Tibial artery (tissue), 4 donors: ENCODE measurements around the gene HRH3.
A peak's percentile ranks its signal among the peaks of the same experiment; 100 is the strongest.

Source experiments
- DNase-seq, 2 donors: peaks; one replicate each; pipeline ENCODE4 v3.0.0-alpha.2; 2019
- H3K27ac ChIP-seq, 2 donors: fragments of 200-600 bp; sonication (generic) in 1 of 2; 1 replicate in 1 of 2; 2 replicates in 1 of 2; pipeline ENCODE4 v1.5.1; 2018 to 2019; ENCODE audit warnings: mild to moderate bottlenecking in 1 of 2
- H3K27me3 ChIP-seq, 2 donors: fragments of 200-600 bp; sonication (generic) in 1 of 2; one replicate each; pipeline versions ENCODE4 v1.5.1 to v1.6.0; 2016 to 2019
- H3K36me3 ChIP-seq, 3 donors: fragments of 200-600 bp; sonication (generic) in 2 of 3; one replicate each; pipeline ENCODE4 v1.5.1; 2016 to 2019; ENCODE audit warnings: mild to moderate bottlenecking in 2 of 3
- H3K4me1 ChIP-seq, 4 donors: fragments of 200-600 bp; sonication (generic) in 2 of 4; 1 replicate in 3 of 4; 2 replicates in 1 of 4; pipeline ENCODE4 v1.5.1; 2016 to 2019
- H3K4me3 ChIP-seq, 2 donors: fragments of 200-600 bp; sonication (generic) in 1 of 2; 1 replicate in 1 of 2; 2 replicates in 1 of 2; pipeline ENCODE4 v1.5.1; 2018 to 2019; ENCODE audit warnings: mild to moderate bottlenecking in 2 of 2
- H3K9me3 ChIP-seq, 3 donors: fragments of 200-600 bp; sonication (generic) in 1 of 3; one replicate each; pipeline ENCODE4 v1.5.1; 2016 to 2019
- CTCF ChIP-seq, 2 experiments: fragments of 200-600 bp in 1 of 2; fragments of 450-650 bp in 1 of 2; IDR thresholded peaks; one replicate each; pipeline ENCODE4 v1.5.1; 2017 to 2019; ENCODE audit warnings: antibody characterized with exemption in 2 of 2, mild to moderate bottlenecking in 1 of 2, moderate library complexity in 1 of 2
- intact Hi-C: fragments of 100-400 bp; cut with DNase I; formaldehyde crosslinking; loops from one replicate; pipeline ENCODE4 v1.15.0; 2023; ENCODE audit warnings: low total_unique reads

HRH3 gene

DNA sequence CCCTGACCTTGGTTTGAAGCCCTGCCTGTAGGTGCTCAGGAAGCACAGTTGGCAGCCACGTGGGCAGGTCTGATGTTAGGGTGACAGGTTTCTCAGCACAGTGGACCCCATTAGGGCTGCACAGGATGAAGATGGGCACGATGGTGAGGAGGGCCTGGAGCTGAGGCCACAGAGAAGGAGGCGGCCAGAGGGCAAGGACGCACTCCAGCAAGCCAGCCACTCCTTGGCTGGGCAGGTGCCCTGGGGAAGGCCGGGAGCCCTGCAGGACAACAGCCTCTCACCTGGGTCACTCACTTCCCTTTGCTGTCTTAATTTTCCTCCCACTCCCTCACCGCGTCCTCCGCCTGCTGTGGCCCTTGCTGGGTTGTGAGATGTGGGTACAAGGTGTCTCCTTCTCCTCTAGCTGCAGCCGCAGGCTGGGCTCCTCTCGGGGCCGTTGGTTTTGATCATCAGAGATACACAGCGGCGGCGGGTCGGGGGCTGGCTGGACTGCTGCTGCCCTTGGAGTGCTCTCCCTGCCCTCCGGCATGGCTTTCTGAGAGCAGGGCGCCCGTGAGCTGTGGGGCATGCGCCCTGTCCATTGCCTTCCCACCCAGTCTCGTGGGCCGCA lies 23.9 kb upstream of the HRH3 start:
- H3K27ac ChIP-seq: no peak overlapping the region

DNA sequence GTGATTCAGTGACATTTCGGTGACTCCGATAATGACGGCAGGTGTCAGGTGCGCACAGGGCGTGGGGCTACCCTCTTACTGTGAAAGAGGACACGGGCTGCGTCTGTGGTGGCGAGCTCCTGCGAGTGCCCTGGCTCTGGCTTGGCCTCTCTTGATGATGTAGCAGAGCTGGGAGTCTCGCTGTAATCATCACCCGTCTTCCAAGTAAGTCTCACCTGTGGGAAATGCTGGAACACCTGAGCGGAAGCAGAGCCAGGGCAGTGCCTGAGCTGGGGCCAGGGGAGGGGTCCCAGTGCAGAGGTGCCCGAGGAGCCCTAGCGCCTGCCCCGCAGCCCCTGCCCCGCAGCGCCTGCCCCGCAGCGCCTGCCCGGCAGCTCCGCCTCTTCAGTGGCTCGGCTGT lies 23.0 kb upstream of the HRH3 start:
- intact Hi-C loops: no loop called here
- H3K4me3 ChIP-seq: no peak overlapping the region
- no peak overlapping the region for H3K27ac ChIP-seq
- H3K4me1 ChIP-seq: peaks cover 0 to 37% (median 16%) of the 10 kb centered on the region in 4 donors
- H3K36me3 ChIP-seq: peaks cover 0 to 20% (median 6%) of the 10 kb centered on the region in 3 donors
- TF ChIP-seq CTCF (IDR thresholded peaks at IDR 0.05): no peak
- H3K9me3 ChIP-seq: no peaks in the 10 kb centered on the region
- no peak for DNase-seq
- no peaks in the 10 kb centered on the region for H3K27me3 ChIP-seq

More for the DNA sequence above, 23.9 kb upstream of the HRH3 start:
- no peak for DNase-seq
- Histone ChIP-seq H3K4me3 (no peak overlapping the region), H3K36me3 (peaks cover 0 to 20% (median 6%) of the 10 kb centered on the region in 3 donors), H3K9me3 (no peaks in the 10 kb centered on the region), H3K27me3 (no peaks in the 10 kb centered on the region), H3K4me1 (peaks cover 0 to 34% (median 15%) of the 10 kb centered on the region in 4 donors)
- intact Hi-C loops: loop anchor here (2.0 kb wide), 1 partner anchor 143 kb away; the partner anchor contains the start of gene RPS21
- no peak for TF ChIP-seq CTCF (IDR thresholded peaks at IDR 0.05)

DNA sequence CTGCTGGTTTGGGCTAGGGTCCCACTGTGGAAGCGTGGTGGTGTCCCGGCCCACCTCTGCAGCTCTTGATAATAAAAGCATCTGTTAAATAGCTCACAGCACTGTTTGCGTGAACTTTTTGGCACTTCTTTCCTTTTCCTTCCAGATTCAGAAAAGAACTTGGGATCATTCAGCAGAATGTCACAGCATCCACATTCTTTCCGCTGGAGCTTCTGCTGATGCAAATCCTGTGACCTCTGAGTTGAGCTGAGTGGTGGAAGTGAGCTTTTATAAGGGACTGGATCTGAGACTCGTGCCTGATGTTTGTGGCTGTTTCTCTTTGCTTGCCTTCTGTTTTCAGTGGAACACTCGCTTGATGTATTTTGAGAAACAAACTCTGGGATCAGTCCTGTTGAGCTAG lies 22.1 kb upstream of the HRH3 start:
- Histone ChIP-seq H3K36me3 (peaks cover 0 to 20% (median 6%) of the 10 kb centered on the region in 3 donors), H3K4me3 (no peak overlapping the region), H3K27ac (no peak overlapping the region), H3K9me3 (no peaks in the 10 kb centered on the region), H3K27me3 (no peaks in the 10 kb centered on the region), H3K4me1 (peaks cover 0 to 42% (median 20%) of the 10 kb centered on the region in 4 donors)
- TF ChIP-seq CTCF (IDR thresholded peaks at IDR 0.05): no peak
- intact Hi-C loops: no loop called here
- no peak for DNase-seq

DNA sequence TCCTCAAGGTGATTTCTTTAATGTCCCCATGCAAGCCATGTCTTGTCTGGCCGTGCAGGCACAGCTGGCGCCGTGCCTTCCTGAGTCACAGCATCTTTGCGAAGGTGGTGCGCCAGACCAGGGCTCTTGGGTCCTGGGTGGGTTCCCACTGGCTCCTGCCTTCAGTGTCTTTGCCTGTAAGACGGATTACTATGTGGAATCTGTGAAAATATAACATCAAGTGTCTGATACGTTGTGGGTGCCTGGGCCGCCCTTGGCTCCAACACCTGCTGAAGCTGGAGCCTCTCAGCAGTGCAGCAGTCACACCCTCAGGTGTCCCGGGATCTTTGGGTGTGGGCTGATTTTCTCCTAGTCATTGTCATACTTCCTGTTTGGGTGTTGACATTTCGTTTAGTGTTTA lies 21.4 kb upstream of the HRH3 start:
- no peak overlapping the region for H3K27ac ChIP-seq
- H3K9me3 ChIP-seq: no peaks in the 10 kb centered on the region
- H3K4me3 ChIP-seq: no peak overlapping the region
- peaks cover 0 to 3% of the 10 kb centered on the region in 2 donors for H3K27me3 ChIP-seq
- no peak for TF ChIP-seq CTCF (IDR thresholded peaks at IDR 0.05)
- peaks cover 0 to 35% (median 18%) of the 10 kb centered on the region in 4 donors for H3K4me1 ChIP-seq
- peaks cover 0 to 20% (median 6%) of the 10 kb centered on the region in 3 donors for H3K36me3 ChIP-seq
- DNase-seq: no peak
- intact Hi-C loops: no loop called here

DNA sequence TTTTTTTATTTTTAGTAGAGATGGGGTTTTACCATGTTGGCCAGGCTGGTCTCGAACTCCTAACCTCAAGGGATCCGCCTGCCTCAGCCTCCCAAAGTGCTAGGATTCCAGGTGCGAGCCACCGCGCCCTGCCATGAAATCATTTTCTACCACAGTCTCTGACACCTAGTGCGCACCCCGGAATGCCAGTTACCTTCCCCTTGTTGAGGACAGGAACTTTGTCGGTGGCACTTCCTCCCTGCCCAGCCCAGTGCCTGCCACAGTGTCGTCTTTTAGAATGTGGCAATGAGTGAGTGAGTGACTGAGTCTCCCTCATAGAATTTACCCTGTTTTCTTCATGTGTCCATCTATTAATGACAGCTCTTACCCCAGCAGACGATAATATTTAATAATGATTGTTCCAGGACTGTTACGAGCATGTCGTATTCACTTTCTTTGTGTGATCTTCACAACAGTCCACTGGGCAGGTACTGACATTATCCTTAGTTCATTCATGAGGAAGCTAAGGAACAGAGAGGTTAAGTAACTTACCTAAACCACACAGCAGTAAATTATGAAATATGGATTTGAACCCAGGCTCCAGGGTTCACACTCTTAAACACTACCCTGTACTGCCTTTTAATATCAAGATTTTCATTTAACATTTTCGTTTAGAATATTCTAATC lies 20.1 kb upstream of the HRH3 start:
- H3K4me1 ChIP-seq: peaks cover 0 to 30% (median 16%) of the 10 kb centered on the region in 4 donors
- peak overlapping the region in 1 of 2 donors; percentile 79 for H3K4me3 ChIP-seq
- H3K27ac ChIP-seq: no peak overlapping the region
- no peaks in the 10 kb centered on the region for H3K9me3 ChIP-seq
- H3K27me3 ChIP-seq: peaks cover 0 to 15% of the 10 kb centered on the region in 2 donors
- DNase-seq: no peak
- intact Hi-C loops: no loop called here
- TF ChIP-seq CTCF (IDR thresholded peaks at IDR 0.05): no peak
- H3K36me3 ChIP-seq: peaks cover 0 to 20% (median 6%) of the 10 kb centered on the region in 3 donors
